Ishikawa (cell line): ENCODE measurements around the gene C3orf33.

Source experiments
- CEBPB ChIP-seq: IDR thresholded peaks from 2 replicates; pipeline ENCODE4 v1.6.1; 2012
- CREB1 ChIP-seq: IDR thresholded peaks from 2 replicates; pipeline ENCODE4 v1.6.1; 2012; ENCODE audit warnings: low read depth
- EGR1 ChIP-seq: IDR thresholded peaks from 2 replicates; pipeline ENCODE4 v1.6.1; 2012
- EP300 ChIP-seq: IDR thresholded peaks from 2 replicates; pipeline ENCODE4 v1.6.1; 2012; ENCODE audit warnings: borderline replicate concordance
- FOXM1 ChIP-seq: IDR thresholded peaks from 2 replicates; pipeline ENCODE4 v1.6.1; 2012; ENCODE audit warnings: low read depth, borderline replicate concordance
- NFIC ChIP-seq: IDR thresholded peaks from 2 replicates; pipeline ENCODE4 v1.6.1; 2012
- RAD21 ChIP-seq: IDR thresholded peaks from 2 replicates; pipeline ENCODE4 v1.6.1; 2012; ENCODE audit warnings: low read depth
- TAF1 ChIP-seq: IDR thresholded peaks from 2 replicates; pipeline ENCODE4 v1.6.1; 2012; ENCODE audit warnings: low read depth, mild to moderate bottlenecking
- TCF12 ChIP-seq: IDR thresholded peaks from 2 replicates; pipeline ENCODE4 v1.6.1; 2012; ENCODE audit warnings: low read depth
- TEAD4 ChIP-seq: IDR thresholded peaks from 2 replicates; pipeline ENCODE4 v1.6.1; 2012
- YY1 ChIP-seq: IDR thresholded peaks from 2 replicates; pipeline ENCODE4 v1.6.1; 2012; ENCODE audit warnings: low read depth
- ZBTB7A ChIP-seq: IDR thresholded peaks from 2 replicates; pipeline ENCODE4 v1.6.1; 2012; ENCODE audit warnings: low read depth
- TF ChIP-seq, protein P1 (sequence below): IDR thresholded peaks from 2 replicates; pipeline ENCODE4 v1.6.1; 2012
- TF ChIP-seq, protein P2 (sequence below): IDR thresholded peaks from 2 replicates; pipeline ENCODE4 v1.6.1; 2012
- TF ChIP-seq, protein P3 (sequence below): IDR thresholded peaks from 2 replicates; pipeline ENCODE4 v1.6.1; 2012; ENCODE audit warnings: low read depth, mild to moderate bottlenecking

Gene C3orf33

DNA sequence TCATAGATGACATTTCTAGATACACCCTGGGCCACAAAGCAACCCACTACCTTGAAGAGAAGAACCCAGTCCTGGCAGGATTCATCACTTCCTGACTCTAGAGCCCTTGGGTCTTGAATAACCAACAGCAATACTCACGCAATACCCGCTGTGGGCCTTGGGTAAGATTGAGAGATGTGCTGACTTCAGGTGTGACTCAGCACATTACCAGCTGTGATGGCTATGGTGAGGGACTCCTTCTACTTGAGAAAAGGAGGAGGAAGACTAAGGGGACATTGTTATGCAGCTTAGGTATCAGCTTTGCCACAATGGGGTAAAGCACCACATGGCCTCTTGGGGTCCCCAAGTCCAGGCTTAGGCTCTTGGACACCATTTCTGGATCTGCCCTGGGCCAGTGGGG, 14.9 kb downstream of the C3orf33 start:
- no peak for TF ChIP-seq EGR1
- no peak for TF ChIP-seq RAD21
- TF ChIP-seq FOXM1 = no peak

DNA sequence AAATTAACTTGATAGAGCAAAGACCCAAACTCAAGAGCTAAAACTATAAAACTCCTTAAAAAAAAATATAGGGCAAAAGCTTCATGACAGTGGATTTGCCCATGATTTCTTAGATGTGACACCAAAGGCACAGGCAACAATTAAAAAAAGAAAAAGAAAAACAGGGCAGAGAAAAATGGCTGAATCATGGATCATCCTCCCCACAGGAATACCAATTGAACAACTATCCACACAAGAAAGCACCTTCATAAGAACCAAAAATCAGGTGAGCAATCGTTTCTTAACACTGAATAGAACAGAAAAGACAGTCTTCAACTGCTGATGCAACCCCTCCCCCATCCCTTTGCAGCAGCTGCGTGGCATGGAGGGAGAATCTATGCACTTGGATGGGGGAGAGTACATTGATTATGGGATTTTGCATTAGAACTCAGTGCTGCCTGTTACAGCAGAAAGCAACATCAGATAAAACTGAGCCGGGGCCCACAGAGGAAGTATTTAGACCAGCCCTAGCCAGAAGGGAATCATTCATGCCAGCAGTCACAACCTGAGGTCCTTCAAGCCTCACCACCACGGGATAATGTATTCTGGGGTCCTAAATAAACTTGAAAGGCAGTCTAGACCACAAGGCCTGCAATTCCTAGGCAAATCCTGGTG, 15.7 kb downstream of the C3orf33 start:
- TF ChIP-seq ZBTB7A (no peak), EP300 (no peak), CREB1 (no peak), TAF1 (no peak), TEAD4 (no peak), FOXM1 (no peak), YY1 (no peak), RAD21 (no peak), CEBPB (no peak), TCF12 (no peak), EGR1 (no peak), NFIC (no peak)
- TF ChIP-seq, protein P1, sequence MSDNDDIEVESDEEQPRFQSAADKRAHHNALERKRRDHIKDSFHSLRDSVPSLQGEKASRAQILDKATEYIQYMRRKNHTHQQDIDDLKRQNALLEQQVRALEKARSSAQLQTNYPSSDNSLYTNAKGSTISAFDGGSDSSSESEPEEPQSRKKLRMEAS = no peak
- TF ChIP-seq, protein P2, sequence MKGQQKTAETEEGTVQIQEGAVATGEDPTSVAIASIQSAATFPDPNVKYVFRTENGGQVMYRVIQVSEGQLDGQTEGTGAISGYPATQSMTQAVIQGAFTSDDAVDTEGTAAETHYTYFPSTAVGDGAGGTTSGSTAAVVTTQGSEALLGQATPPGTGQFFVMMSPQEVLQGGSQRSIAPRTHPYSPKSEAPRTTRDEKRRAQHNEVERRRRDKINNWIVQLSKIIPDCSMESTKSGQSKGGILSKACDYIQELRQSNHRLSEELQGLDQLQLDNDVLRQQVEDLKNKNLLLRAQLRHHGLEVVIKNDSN = no peak
- TF ChIP-seq, protein P3, sequence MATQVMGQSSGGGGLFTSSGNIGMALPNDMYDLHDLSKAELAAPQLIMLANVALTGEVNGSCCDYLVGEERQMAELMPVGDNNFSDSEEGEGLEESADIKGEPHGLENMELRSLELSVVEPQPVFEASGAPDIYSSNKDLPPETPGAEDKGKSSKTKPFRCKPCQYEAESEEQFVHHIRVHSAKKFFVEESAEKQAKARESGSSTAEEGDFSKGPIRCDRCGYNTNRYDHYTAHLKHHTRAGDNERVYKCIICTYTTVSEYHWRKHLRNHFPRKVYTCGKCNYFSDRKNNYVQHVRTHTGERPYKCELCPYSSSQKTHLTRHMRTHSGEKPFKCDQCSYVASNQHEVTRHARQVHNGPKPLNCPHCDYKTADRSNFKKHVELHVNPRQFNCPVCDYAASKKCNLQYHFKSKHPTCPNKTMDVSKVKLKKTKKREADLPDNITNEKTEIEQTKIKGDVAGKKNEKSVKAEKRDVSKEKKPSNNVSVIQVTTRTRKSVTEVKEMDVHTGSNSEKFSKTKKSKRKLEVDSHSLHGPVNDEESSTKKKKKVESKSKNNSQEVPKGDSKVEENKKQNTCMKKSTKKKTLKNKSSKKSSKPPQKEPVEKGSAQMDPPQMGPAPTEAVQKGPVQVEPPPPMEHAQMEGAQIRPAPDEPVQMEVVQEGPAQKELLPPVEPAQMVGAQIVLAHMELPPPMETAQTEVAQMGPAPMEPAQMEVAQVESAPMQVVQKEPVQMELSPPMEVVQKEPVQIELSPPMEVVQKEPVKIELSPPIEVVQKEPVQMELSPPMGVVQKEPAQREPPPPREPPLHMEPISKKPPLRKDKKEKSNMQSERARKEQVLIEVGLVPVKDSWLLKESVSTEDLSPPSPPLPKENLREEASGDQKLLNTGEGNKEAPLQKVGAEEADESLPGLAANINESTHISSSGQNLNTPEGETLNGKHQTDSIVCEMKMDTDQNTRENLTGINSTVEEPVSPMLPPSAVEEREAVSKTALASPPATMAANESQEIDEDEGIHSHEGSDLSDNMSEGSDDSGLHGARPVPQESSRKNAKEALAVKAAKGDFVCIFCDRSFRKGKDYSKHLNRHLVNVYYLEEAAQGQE = no peak

DNA sequence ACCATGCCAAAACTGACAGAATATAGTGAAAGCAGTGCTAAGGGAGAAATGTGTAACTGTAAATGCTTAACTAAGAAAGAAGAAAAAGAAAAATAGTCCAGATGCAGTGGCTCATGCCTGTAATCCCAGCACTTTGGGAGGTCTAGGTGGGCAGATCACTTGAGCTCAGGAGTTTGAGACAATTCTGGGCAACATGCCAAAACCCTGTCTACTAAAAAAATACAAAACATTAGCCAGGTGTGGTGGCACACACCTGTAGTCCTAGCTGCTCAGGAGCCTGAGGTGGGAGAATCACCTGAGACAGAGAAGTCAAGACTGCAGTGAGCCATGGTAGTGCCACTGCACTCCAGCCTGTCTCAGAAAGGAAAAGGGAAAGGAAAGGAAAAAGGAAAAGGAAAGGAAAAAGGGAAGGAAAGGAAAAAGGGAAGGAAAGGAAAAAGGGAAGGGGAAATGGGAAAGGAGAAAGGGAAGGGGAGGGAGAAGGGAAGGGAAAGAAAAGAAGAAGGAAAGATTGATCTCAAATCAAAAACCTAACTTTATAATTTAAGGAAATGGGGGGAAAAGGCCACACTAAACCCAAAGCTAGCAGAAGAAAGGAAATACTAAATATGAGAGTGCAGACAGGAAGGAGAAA, 20.3 kb downstream of the C3orf33 start:
- TF ChIP-seq NFIC (peak; percentile 73), EGR1 (no peak)

DNA sequence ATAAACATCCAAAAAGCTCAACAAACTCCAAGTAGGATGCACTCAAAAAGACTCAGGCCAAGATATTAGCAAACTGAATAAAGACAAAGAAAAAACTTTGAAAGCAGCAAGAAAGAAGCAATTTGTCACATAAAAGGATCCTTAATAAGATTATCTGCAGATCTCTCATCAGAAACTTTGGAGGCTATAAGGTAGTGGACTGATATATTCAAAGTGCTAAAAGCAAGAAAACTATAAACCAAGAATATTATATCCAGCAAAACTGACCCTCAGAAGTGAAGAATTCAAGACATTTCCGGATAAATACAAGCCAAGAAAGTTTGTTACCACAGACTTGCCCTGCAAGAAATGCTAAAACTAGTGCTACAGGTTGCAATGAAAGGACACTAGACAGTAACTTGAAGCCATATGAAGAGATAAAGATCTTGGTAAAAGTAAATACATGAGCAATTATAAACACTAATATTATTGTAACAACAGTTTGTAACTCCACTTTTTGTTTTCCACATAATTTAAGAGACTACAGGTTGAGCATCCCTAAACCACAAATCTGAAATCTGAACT, 23.6 kb downstream of the C3orf33 start:
- TF ChIP-seq, protein P2 = no peak
- TF ChIP-seq TCF12 (no peak), NFIC (no peak), YY1 (no peak), RAD21 (no peak), CREB1 (no peak)

DNA sequence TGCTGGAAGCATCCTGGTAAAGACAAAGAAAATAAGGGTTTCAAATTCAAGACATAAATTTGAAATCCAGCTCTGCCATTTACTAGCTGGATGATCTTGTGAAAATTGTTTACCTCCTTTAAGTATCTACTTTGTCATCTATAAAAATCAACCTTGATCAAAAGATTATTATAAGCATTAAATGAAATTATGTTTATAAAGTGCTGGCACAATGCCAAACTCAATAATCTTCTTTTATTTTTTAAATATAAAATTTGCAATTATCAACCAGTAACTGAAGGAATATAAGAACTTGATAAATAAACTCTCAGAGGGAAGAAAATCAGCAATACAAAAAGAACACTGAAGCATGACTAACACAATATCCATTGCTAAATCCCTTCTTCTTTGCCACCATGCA, 25.8 kb downstream of the C3orf33 start:
- TF ChIP-seq TEAD4 (no peak), EGR1 (no peak), YY1 (no peak), EP300 (no peak)
- TF ChIP-seq, protein P3 = no peak
- TF ChIP-seq, protein P2 = no peak

DNA sequence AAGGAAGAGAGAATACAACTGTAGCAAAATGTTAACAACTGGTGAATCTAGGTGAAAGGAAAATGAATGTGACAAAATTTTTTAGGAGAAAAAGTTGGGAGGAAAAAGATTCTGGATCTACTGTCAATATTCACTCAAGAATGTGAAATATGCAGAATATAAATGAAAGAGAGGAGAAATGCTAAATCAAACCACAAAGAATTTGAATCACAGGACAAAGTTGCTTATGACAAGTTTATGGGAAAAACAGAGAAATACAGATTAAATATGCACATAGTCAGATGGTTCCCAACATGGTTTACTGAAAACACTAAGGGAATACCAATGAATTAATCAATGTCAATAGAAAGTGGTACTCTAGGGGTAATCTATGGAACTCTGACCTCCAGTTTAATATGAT, 27.6 kb downstream of the C3orf33 start:
- TF ChIP-seq FOXM1 (no peak), CREB1 (no peak)

DNA sequence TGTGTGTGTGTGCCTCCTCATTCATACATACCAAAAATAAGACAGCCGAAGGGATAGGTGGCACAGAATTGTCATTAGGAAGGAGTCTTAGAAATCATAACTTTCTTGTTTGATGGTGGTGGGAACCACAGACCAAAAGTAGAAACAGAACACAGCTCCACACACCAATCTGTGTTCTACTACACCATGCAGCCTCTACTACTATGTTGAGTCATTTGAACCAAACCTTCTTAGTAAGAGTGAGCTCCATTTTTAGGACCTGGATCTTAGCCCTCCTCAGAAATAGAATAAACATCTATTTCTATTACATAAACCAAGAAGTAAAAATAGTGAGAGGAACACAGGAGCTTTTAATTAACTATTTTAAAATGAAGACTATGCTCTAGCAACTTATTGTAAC, 33.3 kb downstream of the C3orf33 start:
- TF ChIP-seq TEAD4 (no peak), CREB1 (no peak), EGR1 (no peak), TAF1 (no peak), TCF12 (no peak), NFIC (no peak)
